ENCODE results near the gene ATP5PD. TPM values are rescaled to one million over a fixed set of nuclear protein-coding genes. Genes with fewer than 3 reads are reported as not detected.
A peak's percentile ranks its signal among the peaks of the same experiment; 100 is the strongest.

ATP5PD gene
- total and polyA plus RNA-seq, 2 of the 8 experiments (the other 6 are each of a cell fraction or from before 2014, with no cell fraction given) = 335 to 407 TPM

DNA sequence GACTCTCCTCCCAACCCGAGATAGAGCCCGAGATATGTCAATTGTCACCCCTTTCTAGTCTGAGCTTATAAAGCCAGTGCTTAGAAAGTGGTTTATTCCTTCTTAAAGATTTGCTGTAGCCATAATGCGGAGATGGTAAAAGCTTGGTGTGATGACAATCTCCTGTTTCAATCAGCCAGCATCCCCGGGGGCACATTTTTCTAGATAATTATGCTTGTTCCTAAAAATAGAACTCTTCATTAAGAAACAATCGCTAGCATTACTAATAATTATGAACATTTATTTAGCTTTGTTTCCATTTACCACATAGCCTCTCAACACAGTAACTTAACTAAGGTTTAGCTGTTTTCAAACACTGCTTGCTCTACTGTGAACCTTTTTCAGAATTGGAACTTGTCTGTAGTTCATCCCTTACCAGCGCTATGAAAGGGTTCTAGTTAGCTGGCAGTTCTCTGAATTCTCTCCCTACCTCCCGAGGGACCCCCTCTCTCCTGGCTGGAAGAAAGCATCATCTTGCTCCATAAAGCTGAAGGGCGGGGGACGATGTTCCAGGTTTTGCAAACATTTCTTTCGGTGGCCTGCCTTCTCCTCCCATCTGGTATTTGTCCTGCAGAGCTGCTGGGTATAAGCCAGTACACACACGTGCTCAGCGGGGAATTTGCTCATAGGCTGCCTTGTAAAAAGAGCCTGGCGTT is 35.2 kb downstream of the ATP5PD start:
- Histone ChIP-seq H3K4me1 (replicated peaks in 1 of 4; ENCODE audit: control insufficient read depth in 3 of 4, insufficient read depth in 4 of 4, low read length in 3 of 4) (peaks cover 0 to 15% (median 4%) of the 10 kb centered on the region in 4 experiments; a peak in 5 of 7 replicates), H3K36me3 (ENCODE audit: control insufficient read depth in 2 of 4, insufficient read depth in 4 of 4, low read length in 3 of 4) (no peaks in the 10 kb centered on the region; a peak in 3 of 8 replicates), H3K23ac (ENCODE audit: insufficient read length) (no peak overlapping the region), H3K27me3 (replicated peaks in 1 of 4; ENCODE audit: control insufficient read depth in 3 of 4, extremely low read depth in 1 of 4, insufficient read depth in 3 of 4, low read length in 3 of 4) (no peaks in the 10 kb centered on the region), H3K9me3 (ENCODE audit: insufficient read depth in 2 of 2, low read depth in 1 of 2, low read length in 1 of 2) (no peaks in the 10 kb centered on the region), H2AK5ac (ENCODE audit: low read depth, low read length) (no peak overlapping the region), H3K79me1 (ENCODE audit: low read depth, low read length) (no peaks in the 10 kb centered on the region), H3K4me2 (ENCODE audit: insufficient read depth in 1 of 2, low read depth in 2 of 2, low read length in 2 of 2) (peak overlapping the region; percentile 66 to 84), H2BK12ac (ENCODE audit: low read depth, low read length) (no peak overlapping the region), H3K79me2 (ENCODE audit: control insufficient read depth in 1 of 2, insufficient read depth in 2 of 2, low read length in 2 of 2) (peaks cover 0 to 14% of the 10 kb centered on the region in 2 experiments; a peak in 2 of 4 replicates), H4K20me1 (replicated peaks in 1 of 2; ENCODE audit: control insufficient read depth in 1 of 2, insufficient read depth in 2 of 2, low read length in 2 of 2) (peaks cover 0 to 2% of the 10 kb centered on the region in 2 experiments), H3K9ac (replicated peaks in 1 of 4; ENCODE audit: extremely low read depth in 1 of 4, low read depth in 3 of 4, low read length in 3 of 4) (peak overlapping the region in 2 of 4 experiments; percentile 25 to 51; a peak in 3 of 7 replicates), H4K5ac (ENCODE audit: insufficient read length, low read depth, low read length) (peak overlapping the region; percentile 20), H4K8ac (ENCODE audit: extremely low read depth, insufficient read depth, low read length) (no peak overlapping the region), H3K27ac (ENCODE audit: low read depth, low read length) (peak overlapping the region; percentile 46; the same call in 1 of the 2 replicates), H3K4me3 (ENCODE audit: extremely low read depth in 1 of 4, insufficient read depth in 2 of 4, low read depth in 3 of 4, low read length in 4 of 4) (peak overlapping the region; percentile 31 to 84 (median 41); a peak in 7 of 8 replicates), H3K18ac (ENCODE audit: extremely low read depth, low read length) (no peak overlapping the region), H3K56ac (replicated peaks; ENCODE audit: insufficient read length, low read depth, low read length) (no peak overlapping the region), H2BK15ac (ENCODE audit: low read length) (no peak overlapping the region; the same call in 1 of the 2 replicates), H2BK5ac (ENCODE audit: low read depth, low read length) (peak overlapping the region; percentile 6), H4K91ac (replicated peaks; ENCODE audit: insufficient read length, low read length) (peak overlapping the region; percentile 50), H3K23me2 (ENCODE audit: low read depth, low read length) (peaks cover 6% of the 10 kb centered on the region; the same call in 1 of the 2 replicates), H3K4ac (replicated peaks; ENCODE audit: insufficient read length, low read depth, low read length) (no peak overlapping the region), H3K14ac (ENCODE audit: insufficient read length) (no peak overlapping the region), H2AFZ (ENCODE audit: low read length) (no peak overlapping the region), H2BK20ac (ENCODE audit: low read length) (no peak overlapping the region), H2BK120ac (replicated peaks; ENCODE audit: low read depth, low read length) (no peak overlapping the region)
- 74% methylated on average over 13 of the region's 13 CpGs; no CpG with 5 or more reads in 1 of the 2 experiments for WGBS, 2 experiments (ENCODE audit: extremely low coverage in 1 of 2, insufficient coverage in 1 of 2, insufficient read length in 1 of 2, insufficient replicate concordance in 2 of 2, low coverage in 1 of 2, low lambda C conversion rate in 2 of 2, missing lambda C conversion rate in 1 of 2)
- FAIRE-seq (no peak), DNase-seq (ENCODE audit: low read depth in 1 of 2, low spot score in 2 of 2) (no peak)
- ChIA-PET CTCF (ENCODE audit: partially characterized antibody) (interaction anchor here (0.6 to 20.3 kb wide), 26 partner anchors 9 to 266 kb away, joined by 3 to 345 read pairs (median 4); partner anchors contain the start of gene CDR2L), POLR2A (ENCODE audit: partially characterized antibody) (interaction anchor here (0.7 to 5.8 kb wide), 29 partner anchors 8 to 394 kb away, joined by 3 to 87 read pairs (median 5); partner anchors contain the start of genes ATP5PD, CDR2L, GRB2 and HID1)
- TF ChIP-seq BACH1 (IDR thresholded peaks at IDR 0.05; ENCODE audit: low read length) (no peak), SIN3A (conservative IDR thresholded peaks at IDR 0.05 in 1 of 2, IDR thresholded peaks at IDR 0.05 in 1 of 2; ENCODE audit: low read depth in 1 of 2, low read length in 2 of 2) (no peak), JUN (IDR thresholded peaks at IDR 0.05; ENCODE audit: low read depth, low read length) (no peak), NRF1 (IDR thresholded peaks at IDR 0.05; ENCODE audit: low read depth, low read length) (no peak), ZNF274 (IDR thresholded peaks at IDR 0.05; ENCODE audit: borderline replicate concordance, extremely low read depth, low read length) (no peak), CBX5 (IDR thresholded peaks at IDR 0.05; ENCODE audit: low read depth, low read length) (no peak), POLR2A (IDR thresholded peaks at IDR 0.05; ENCODE audit: control extremely low read depth in 1 of 2, low read depth in 2 of 2, low read length in 2 of 2) (no peak), POLR2AphosphoS5 (IDR thresholded peaks at IDR 0.05; ENCODE audit: low read depth, low read length) (no peak), CHD1 (IDR thresholded peaks at IDR 0.05; ENCODE audit: low read depth, low read length) (no peak), GTF2F1 (IDR thresholded peaks at IDR 0.05; ENCODE audit: borderline replicate concordance, low read depth, low read length) (no peak), E2F6 (IDR thresholded peaks at IDR 0.05) (no peak)
- TF ChIP-seq, protein P1, sequence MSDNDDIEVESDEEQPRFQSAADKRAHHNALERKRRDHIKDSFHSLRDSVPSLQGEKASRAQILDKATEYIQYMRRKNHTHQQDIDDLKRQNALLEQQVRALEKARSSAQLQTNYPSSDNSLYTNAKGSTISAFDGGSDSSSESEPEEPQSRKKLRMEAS (IDR thresholded peaks at IDR 0.05) = no peak
